Activated CD4-positive, CD25-positive, alpha-beta regulatory T cell treated with anti-CD3 and anti-CD28 coated beads, Interleukin-2, amount 50 U/mL, for 72 hours (primary cell): ENCODE results near the gene CCNJL.

Experiments used
- DNase-seq: peaks from one replicate; pipeline ENCODE4 v3.0.0; 2021

CCNJL gene

GRCh38 chr5:160330212-160330611 lies 17.8 kb upstream of the CCNJL start:
- DNase-seq = no peak

GRCh38 chr5:160327818-160328217 lies 15.5 kb upstream of the CCNJL start:
- no peak for DNase-seq

- no peak for DNase-seq
Observed at GRCh38 chr5:160326981-160327380, 14.6 kb upstream of the CCNJL start.

- DNase-seq = no peak
Observed at GRCh38 chr5:160325716-160326115, 13.4 kb upstream of the CCNJL start.

- DNase-seq = no peak
Observed at GRCh38 chr5:160324886-160325285, 12.5 kb upstream of the CCNJL start.

GRCh38 chr5:160318409-160318808 lies 6.0 kb upstream of the CCNJL start:
- DNase-seq = no peak

GRCh38 chr5:160317434-160317833 lies 5.1 kb upstream of the CCNJL start:
- no peak for DNase-seq

- no peak for DNase-seq
Observed at GRCh38 chr5:160315968-160316367, 3.6 kb upstream of the CCNJL start.

- no peak for DNase-seq
Observed at GRCh38 chr5:160312960-160313727, 780 bp upstream of the CCNJL start.

GRCh38 chr5:160311491-160312133 lies 752 bp downstream of the CCNJL start:
- DNase-seq = no peak

- no peak for DNase-seq
Observed at GRCh38 chr5:160310552-160311295, 1.6 kb downstream of the CCNJL start.

- no peak for DNase-seq
Observed at GRCh38 chr5:160310140-160310539, 2.2 kb downstream of the CCNJL start.

- DNase-seq = no peak
Observed at GRCh38 chr5:160306696-160307095, 5.7 kb downstream of the CCNJL start.

GRCh38 chr5:160305319-160305718 lies 7.0 kb downstream of the CCNJL start:
- no peak for DNase-seq

GRCh38 chr5:160303690-160304089 lies 8.7 kb downstream of the CCNJL start:
- no peak for DNase-seq

- DNase-seq = no peak
Observed at GRCh38 chr5:160298189-160298588, 14.2 kb downstream of the CCNJL start.

- no peak for DNase-seq
Observed at GRCh38 chr5:160297776-160298175, 14.6 kb downstream of the CCNJL start.

GRCh38 chr5:160297004-160297403 lies 15.4 kb downstream of the CCNJL start:
- DNase-seq = no peak

GRCh38 chr5:160296496-160296895 lies 15.9 kb downstream of the CCNJL start:
- DNase-seq = no peak

GRCh38 chr5:160293901-160294561 lies 18.3 kb downstream of the CCNJL start:
- no peak for DNase-seq

GRCh38 chr5:160293386-160293785 lies 19.0 kb downstream of the CCNJL start:
- no peak for DNase-seq

GRCh38 chr5:160291467-160291866 lies 20.9 kb downstream of the CCNJL start:
- no peak for DNase-seq

GRCh38 chr5:160290751-160291150 lies 21.6 kb downstream of the CCNJL start:
- DNase-seq = no peak
